Stimulated activated memory B cell treated with anti-CD40 and anti-IgM and Interleukin-4, amounts not matched to agents 10 μg/mL and 1 μg/mL and 100 μg/mL, for 72 hours (primary cell): ENCODE data around the gene SLX4.

Experiments used
- ATAC-seq: fragments of 150-1000 bp; cut with Tn5 transposase; 2 replicates; pipeline ENCODE4 v1.10.0; 2021
- H3K27ac Mint-ChIP-seq: one replicate; pipeline ENCODE4 v1.8.0; 2022; ENCODE audit warnings: mild to moderate bottlenecking, mixed read lengths
- H3K27me3 Mint-ChIP-seq: one replicate; pipeline ENCODE4 v1.8.0; 2022; ENCODE audit warnings: mixed read lengths
- H3K36me3 Mint-ChIP-seq: one replicate; pipeline ENCODE4 v1.8.0; 2022; ENCODE audit warnings: mixed read lengths
- H3K4me1 Mint-ChIP-seq: one replicate; pipeline ENCODE4 v1.8.0; 2022; ENCODE audit warnings: mixed read lengths
- H3K4me3 Mint-ChIP-seq: one replicate; pipeline ENCODE4 v1.8.0; 2022; ENCODE audit warnings: mild to moderate bottlenecking, moderate library complexity, mixed read lengths
- H3K9me3 Mint-ChIP-seq: one replicate; pipeline ENCODE4 v1.8.0; 2022; ENCODE audit warnings: mixed read lengths

SLX4 gene

DNA sequence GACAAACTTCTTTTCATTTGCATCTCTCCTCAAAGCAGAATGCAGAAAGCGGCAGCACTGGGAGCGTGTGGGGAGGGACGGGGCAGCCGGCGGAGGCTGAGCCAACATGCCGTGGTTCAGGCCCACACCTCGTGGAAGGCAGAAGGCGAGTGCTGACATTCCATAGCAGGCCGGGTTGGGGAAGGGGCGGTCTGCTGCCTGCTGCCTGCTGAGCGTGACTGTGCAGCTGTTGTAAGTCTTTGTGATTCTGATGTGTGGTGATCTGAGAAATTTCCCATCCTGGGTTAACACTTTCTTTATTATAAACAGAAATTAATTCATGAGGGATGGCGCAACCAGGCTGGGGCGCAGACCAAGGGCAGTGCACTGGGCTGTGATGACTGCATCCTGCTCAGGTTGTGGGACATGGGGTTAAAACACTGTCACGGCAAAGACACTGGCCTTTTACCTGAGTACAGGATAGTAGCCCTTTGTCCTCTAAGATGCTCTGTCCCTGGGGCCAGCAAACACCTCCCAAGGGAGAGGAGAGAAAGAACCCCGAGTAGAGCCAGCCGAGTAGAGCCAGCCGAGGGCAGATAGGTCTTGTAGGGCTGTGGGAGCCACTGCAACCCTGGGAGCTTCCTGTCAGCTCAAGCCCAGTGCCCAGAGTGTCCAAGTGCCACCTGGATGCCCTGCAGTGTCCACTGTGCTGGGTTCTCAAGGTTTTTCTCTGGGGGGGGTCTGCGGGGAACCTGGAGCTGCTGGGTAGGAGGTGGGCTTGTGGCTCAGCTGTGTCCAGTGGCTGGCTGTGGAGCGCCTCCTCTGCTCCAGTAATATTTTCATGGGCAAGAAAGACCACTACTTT lies 34.3 kb upstream of the SLX4 start:
- H3K36me3 Mint-ChIP-seq: peaks cover 7% of the 10 kb centered on the region
- H3K4me1 Mint-ChIP-seq: peaks cover 6% of the 10 kb centered on the region
- no peak for ATAC-seq
- H3K4me3 Mint-ChIP-seq: no peak overlapping the region
- H3K27me3 Mint-ChIP-seq: no peaks in the 10 kb centered on the region
- H3K27ac Mint-ChIP-seq: no peak overlapping the region
- H3K9me3 Mint-ChIP-seq: no peaks in the 10 kb centered on the region

DNA sequence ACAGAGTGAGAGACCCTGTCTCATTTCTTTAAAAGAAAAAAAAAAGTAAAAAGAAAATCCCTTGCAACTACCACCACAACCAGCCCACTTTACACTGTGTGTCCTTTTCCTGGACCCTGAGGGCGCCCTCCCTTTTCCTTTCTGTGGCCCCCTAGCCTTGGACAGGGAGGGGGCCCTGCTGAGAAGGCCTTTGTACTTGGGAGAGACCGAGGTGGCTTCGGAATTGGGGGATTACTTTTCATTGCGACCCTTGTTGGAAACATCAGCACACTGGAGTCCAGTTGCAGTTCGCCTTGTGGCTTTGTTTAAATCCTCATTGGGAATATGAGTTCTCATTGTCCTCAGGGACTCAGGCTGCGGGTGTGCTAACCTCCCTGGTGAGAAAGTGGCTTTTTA lies 33.7 kb upstream of the SLX4 start:
- Mint-ChIP-seq H3K9me3 (no peaks in the 10 kb centered on the region), H3K27me3 (no peaks in the 10 kb centered on the region), H3K4me3 (no peak overlapping the region), H3K36me3 (peaks cover 11% of the 10 kb centered on the region), H3K27ac (no peak overlapping the region), H3K4me1 (peaks cover 12% of the 10 kb centered on the region)
- no peak for ATAC-seq

DNA sequence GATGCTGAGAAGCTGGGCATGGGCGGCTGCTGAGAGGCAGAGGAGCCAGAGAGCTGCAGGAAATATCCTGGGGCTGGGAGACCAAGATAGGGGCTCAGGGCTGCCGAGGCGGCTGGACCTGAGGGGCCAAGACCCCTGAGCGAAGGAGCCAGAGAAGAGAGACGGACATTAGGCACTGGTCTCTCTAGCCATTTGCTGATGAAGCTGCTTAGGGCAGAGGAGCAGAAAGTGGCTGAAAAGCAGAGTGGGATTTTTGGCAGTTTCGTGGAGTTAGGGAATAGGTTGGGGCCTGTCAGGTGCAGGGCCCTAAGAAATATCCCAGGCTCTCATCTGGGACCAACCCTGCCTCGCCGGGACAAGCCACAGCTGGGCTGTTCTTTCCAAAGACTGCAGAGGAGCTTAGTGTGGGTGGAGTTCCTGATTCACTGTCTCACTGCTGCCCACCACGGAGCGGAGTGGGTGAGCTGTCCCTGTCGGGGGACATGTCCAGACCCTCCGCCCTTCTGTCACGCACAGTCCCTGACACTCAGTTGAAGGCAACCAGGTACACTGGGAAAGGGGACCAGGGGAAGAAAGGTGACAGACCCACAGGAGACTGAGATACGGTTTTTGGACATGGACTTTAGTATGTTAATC lies 31.8 kb upstream of the SLX4 start:
- Mint-ChIP-seq H3K27me3 (no peaks in the 10 kb centered on the region), H3K4me3 (no peak overlapping the region), H3K9me3 (no peaks in the 10 kb centered on the region), H3K27ac (no peak overlapping the region), H3K4me1 (peaks cover 20% of the 10 kb centered on the region), H3K36me3 (peaks cover 12% of the 10 kb centered on the region)
- no peak for ATAC-seq

DNA sequence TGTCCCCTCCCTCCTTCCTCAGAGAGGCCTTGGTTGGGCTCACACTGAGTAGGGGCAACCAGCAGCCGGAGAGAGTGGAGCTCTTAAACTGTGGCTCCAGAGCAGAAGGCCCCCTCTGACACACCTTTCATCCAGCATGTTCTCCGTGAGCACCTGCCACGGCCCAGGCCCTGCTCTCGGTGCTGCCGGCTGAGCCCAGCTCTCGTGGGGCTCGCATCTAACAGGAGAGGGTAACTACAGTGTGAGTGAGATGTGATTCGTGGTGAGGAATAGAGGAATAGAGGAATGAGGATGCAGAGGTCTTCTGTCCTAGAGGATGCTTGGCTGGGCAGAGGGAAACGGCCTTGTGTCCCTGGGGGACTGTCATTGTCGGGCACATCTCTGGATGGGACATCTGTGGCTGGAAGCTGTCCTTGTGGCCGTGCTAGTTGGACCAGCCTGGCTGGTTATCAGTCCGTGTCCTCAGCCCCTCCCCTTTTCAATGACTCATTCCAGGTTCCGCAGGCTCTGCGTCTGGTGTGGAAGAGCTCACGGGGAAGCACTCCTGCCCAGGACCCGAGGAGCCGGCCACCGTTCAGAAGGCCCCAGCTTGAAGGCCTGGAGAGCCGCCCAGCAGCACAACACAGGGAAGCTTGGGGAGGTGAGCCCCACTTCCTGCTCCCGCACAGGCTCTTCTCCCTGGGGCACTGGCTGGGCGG lies 31.1 kb upstream of the SLX4 start:
- Mint-ChIP-seq H3K9me3 (no peaks in the 10 kb centered on the region), H3K27me3 (no peaks in the 10 kb centered on the region), H3K36me3 (peaks cover 12% of the 10 kb centered on the region), H3K4me3 (no peak overlapping the region), H3K27ac (no peak overlapping the region), H3K4me1 (peaks cover 27% of the 10 kb centered on the region)
- no peak for ATAC-seq

DNA sequence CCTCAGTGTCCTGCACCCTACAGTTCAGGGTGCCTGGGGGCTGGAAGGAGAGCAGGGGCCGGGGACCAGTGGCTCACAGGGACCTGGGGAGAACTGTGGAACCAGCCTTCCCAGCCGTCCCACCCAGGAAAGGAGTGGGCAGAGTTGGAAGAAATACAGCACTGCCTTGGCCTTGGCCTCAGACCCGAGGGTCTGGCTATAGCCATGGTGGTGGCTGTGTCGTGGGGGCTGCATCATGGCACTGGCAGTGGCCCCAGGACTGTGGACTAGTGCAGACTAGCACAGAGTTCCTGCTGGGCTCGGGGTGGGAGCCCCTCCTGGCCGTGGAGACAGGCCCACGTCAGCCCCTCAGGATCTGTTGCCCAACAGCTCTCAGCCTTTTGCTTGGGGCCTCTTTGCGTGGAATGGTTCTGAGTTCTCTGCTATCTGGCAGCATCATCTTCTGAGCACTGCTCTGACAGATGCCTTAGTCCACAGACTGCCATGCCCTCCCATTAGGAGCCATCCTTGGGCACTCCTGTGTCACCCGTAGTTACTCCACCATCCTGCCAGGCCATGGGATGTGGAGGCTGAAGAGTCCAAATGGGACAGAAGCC lies 30.5 kb upstream of the SLX4 start:
- no peaks in the 10 kb centered on the region for H3K9me3 Mint-ChIP-seq
- H3K27me3 Mint-ChIP-seq: no peaks in the 10 kb centered on the region
- H3K4me3 Mint-ChIP-seq: no peak overlapping the region
- ATAC-seq: no peak
- H3K4me1 Mint-ChIP-seq: peaks cover 34% of the 10 kb centered on the region
- H3K27ac Mint-ChIP-seq: no peak overlapping the region
- H3K36me3 Mint-ChIP-seq: peaks cover 12% of the 10 kb centered on the region

DNA sequence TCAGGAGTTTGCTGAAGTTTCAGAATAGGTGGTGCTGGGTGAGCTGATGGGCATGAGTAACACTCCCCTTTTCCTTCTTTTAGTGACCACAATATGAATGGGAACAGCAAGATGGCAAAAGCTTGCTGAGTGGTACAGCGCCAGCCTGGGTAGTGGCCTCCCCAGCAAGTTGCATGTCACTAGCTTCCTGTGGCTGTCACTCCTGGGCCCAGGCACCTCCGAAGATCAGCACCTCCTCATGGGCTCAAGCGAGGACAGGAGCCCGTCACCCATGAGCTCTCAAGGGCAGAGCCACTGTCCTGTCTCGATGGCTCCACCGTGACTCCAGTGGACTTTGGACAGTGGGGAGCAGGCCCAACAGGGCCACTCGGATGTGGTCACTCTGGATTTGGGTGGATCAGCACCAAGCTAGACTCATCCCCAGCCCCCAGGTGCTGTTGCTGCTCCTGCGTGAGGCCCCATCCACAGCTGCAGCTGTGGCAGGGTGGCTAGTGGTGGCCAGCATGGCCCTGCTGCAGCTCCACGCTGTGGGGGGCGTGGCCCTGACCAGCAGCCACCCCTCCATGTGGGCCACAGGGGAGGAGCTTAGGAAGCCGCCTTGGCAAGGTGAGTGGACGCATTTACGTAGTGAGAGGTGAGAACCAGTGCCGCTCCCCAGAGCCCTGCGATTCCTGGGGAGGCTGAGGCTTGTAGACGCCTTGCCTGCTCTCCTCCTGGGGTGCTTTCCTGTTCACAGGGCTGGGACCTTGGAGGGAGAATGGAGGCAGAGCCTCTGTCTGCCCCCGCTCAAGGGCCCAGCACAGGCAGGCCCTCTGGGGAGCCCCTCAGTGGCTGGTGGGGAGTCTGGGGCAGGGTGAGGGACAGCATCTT lies 29.5 kb upstream of the SLX4 start:
- no peaks in the 10 kb centered on the region for H3K9me3 Mint-ChIP-seq
- no peak for ATAC-seq
- H3K27ac Mint-ChIP-seq: peak overlapping the region; percentile 35
- no peaks in the 10 kb centered on the region for H3K27me3 Mint-ChIP-seq
- peaks cover 40% of the 10 kb centered on the region for H3K4me1 Mint-ChIP-seq
- H3K36me3 Mint-ChIP-seq: peaks cover 12% of the 10 kb centered on the region
- no peak overlapping the region for H3K4me3 Mint-ChIP-seq

DNA sequence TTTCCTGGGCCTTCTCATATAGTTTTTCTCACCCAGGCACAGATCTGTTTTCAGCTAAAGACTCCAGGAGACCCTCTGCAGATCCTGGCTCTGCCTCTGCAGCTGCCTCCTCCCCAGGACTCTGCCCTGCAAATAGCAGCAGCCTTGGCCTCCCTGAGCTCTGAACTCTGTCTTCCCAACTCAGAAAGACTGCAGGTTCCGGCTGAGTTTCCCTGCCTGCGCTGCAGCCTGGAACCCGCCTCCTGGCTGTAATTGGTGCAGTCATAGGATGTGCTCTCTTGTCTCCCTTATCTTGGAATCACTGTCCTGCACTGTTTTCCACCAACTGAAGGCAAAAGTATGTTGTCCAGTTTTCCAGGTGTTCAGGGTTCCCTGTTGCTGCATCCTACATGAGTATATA lies 28.8 kb upstream of the SLX4 start:
- ATAC-seq: no peak
- H3K27me3 Mint-ChIP-seq: no peaks in the 10 kb centered on the region
- peaks cover 42% of the 10 kb centered on the region for H3K4me1 Mint-ChIP-seq
- no peaks in the 10 kb centered on the region for H3K9me3 Mint-ChIP-seq
- H3K27ac Mint-ChIP-seq: peak overlapping the region; percentile 35
- peaks cover 12% of the 10 kb centered on the region for H3K36me3 Mint-ChIP-seq
- H3K4me3 Mint-ChIP-seq: no peak overlapping the region

DNA sequence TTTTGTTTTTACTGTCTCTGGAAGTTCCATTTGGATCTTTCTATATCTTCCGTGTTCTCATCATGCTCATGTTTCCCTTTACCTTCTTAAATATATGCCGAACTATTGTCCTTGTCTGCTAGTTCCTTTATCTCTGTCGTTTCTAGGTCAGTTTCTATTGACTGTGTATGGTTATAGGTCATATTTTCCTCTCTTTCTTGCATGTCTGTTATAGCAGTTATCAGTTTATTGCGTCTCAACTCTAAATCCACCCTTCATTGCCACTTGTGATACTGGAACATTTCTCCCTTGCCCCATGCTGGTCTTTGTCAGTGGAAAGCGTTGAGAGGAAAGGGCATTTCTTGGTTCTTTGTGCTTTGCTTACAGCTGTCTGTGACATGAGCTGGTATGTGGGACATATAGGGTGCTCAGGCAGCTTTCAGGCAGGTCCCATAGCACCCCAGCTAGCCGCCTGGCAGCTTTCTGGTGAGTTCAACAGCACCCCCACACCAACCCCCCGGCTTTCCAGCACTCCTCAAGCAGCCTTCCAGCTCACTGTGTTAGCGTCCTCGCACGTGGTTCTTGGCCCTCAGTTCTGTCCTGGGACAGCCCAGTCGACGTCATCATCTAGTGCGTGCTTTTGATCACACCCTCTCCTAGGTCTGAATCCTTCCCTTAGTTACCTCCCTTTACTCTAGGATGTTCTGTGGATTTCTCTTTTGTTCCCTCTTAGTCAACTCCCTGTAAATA lies 27.7 kb upstream of the SLX4 start:
- no peak overlapping the region for H3K27ac Mint-ChIP-seq
- no peaks in the 10 kb centered on the region for H3K9me3 Mint-ChIP-seq
- ATAC-seq: no peak
- H3K4me3 Mint-ChIP-seq: no peak overlapping the region
- peaks cover 42% of the 10 kb centered on the region for H3K4me1 Mint-ChIP-seq
- H3K36me3 Mint-ChIP-seq: peaks cover 12% of the 10 kb centered on the region
- no peaks in the 10 kb centered on the region for H3K27me3 Mint-ChIP-seq

DNA sequence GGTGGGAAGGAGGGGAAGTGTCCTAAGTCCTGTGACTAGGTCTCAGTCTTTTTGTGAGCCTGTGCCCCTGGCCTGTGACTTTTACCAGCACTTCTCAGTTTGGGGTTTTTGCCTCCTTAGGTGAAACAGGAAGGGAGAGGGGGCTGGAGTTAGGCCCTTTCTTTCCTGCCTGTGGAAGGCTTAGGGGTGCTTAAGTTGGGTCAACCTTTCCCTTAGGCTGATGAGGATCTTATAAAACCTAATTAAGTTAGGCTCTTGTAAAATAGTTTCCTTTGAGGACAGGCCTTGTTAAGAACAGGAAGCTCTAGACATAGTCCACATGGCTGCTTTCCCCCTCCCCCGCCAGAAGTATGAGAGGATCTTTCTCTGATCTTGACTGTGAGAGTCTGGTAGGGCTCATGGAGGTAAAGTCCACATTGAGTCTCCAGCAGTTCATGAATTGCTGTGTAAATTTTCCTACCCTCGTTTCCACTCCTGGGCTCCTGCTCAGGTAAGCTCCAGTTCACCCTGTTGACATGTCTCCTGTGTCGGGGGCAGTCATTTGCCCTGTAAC lies 26.0 kb upstream of the SLX4 start:
- Mint-ChIP-seq H3K27ac (peak overlapping the region; percentile 78), H3K27me3 (no peaks in the 10 kb centered on the region), H3K9me3 (no peaks in the 10 kb centered on the region), H3K36me3 (peaks cover 9% of the 10 kb centered on the region), H3K4me1 (peaks cover 42% of the 10 kb centered on the region), H3K4me3 (no peak overlapping the region)
- peak; percentile 57 for ATAC-seq

DNA sequence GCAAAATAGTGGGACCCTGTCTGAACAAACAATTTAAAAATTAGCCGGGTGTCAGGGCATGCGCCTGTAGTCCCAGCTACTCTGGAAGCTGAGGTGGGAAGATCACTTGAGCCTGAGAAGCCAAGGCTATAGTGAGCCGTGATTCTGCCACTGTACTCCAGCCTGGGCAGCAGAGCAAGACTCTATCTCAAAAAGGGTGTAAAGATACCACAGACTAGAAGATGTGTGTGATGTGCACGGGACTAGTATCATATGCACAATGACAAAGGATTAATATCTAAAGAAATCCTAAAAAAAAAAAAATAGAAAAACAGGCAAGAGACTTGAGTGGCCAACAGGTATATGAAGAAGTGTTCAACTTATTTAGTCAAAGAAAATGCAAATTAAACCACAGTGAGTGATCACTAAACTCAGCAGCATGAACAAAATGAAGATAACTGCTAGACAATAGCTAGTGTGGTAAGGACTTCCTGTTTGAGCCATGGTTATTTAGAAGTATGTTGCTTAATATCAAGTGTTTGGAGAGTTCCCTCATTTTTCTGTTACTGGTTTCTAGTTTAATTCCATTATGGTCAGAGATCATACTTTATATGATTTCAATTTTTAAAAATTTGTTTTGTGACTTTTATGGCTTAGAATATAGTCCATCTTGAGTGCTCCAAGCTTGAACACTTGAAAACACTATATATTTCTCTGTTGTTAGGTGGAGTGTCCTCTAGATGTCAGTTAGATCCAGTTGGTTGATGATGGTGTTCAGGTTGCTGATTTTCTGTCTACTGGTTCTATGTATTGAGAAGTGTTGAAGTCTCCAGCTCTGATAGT lies 14.7 kb upstream of the SLX4 start:
- no peak overlapping the region for H3K4me3 Mint-ChIP-seq
- no peaks in the 10 kb centered on the region for H3K9me3 Mint-ChIP-seq
- H3K27me3 Mint-ChIP-seq: no peaks in the 10 kb centered on the region
- peaks cover 47% of the 10 kb centered on the region for H3K4me1 Mint-ChIP-seq
- H3K36me3 Mint-ChIP-seq: peaks cover 3% of the 10 kb centered on the region
- peak overlapping the region; percentile 67 for H3K27ac Mint-ChIP-seq
- ATAC-seq: peak; percentile 84

DNA sequence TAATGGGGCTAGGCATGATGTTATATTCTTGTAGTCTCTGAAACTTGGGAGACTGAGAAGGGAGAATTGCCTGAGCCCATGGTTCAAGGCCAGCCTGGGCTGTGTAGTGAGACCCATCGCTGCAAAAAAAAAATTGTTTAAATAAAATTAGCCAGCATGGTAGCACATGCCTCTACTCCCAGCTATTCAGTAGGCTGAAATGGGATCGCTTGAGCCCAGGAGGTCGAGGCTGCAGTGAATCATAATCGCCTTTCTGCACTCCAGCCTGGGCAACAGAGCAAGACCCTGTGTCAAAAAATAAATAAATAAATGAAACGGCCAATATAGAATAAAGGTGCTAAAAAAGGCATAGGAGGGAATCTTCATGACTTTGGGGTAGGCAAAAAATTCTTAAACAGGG lies 13.9 kb upstream of the SLX4 start:
- Mint-ChIP-seq H3K9me3 (no peaks in the 10 kb centered on the region), H3K36me3 (peaks cover 5% of the 10 kb centered on the region), H3K4me1 (peaks cover 48% of the 10 kb centered on the region), H3K27me3 (no peaks in the 10 kb centered on the region), H3K27ac (peak overlapping the region; percentile 67), H3K4me3 (no peak overlapping the region)
- no peak for ATAC-seq

DNA sequence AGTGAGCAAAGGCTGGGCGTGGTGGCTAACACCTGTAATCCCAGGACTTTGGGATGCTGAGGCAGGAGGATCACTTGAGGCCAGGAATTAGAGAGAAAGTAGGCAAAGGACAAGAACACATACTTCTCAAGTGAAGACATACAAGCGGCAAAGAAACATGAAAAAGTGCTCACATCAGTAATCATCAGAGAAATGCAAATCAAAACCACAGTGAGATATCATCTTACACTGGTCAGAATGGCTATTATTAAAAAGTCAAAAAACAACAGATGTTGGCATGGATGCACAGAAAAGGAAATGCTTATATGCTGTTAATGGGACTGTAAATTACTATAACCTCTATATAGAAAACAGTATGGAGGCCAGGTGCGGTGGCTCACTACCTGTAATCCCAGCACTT lies 12.2 kb upstream of the SLX4 start:
- Mint-ChIP-seq H3K27me3 (no peaks in the 10 kb centered on the region), H3K27ac (peak overlapping the region; percentile 36), H3K36me3 (peaks cover 5% of the 10 kb centered on the region), H3K9me3 (no peaks in the 10 kb centered on the region), H3K4me1 (peaks cover 53% of the 10 kb centered on the region), H3K4me3 (peak overlapping the region; percentile 24)
- ATAC-seq: peak; percentile 29

DNA sequence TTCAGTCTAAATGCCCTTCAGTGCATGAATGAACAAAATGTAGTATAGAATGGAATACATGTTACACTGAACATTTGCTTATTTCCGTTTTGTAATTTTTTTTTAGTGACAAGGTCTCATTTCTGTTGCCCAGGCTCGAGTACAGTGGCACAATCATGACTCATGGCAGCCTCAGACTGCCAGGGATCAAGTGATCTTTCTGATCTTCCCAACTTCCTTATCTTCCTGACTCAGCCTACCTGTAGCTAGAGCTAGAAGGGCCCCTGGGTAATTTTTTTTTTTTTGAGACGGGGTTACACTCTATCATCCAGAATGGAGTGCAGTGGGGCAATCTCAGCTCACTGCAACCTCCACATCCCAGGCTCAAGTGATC lies 7.3 kb upstream of the SLX4 start:
- H3K27ac Mint-ChIP-seq: peak overlapping the region; percentile 17
- H3K27me3 Mint-ChIP-seq: no peaks in the 10 kb centered on the region
- H3K9me3 Mint-ChIP-seq: no peaks in the 10 kb centered on the region
- H3K4me3 Mint-ChIP-seq: no peak overlapping the region
- H3K4me1 Mint-ChIP-seq: peaks cover 47% of the 10 kb centered on the region
- ATAC-seq: no peak
- H3K36me3 Mint-ChIP-seq: peaks cover 13% of the 10 kb centered on the region
